Spleen (tissue), 11 donors: ENCODE data around the gene OR8B4. TPM values are rescaled to one million over a fixed set of nuclear protein-coding genes. Genes with fewer than 3 reads are reported as not detected.

ENCODE experiments used
- DNase-seq: peaks from one replicate; pipeline ENCODE4 v3.0.0-alpha.2; 2020
- H3K27ac ChIP-seq, 8 donors: fragments of 200-600 bp; sonication (generic) in 7 of 8; 1 replicate in 4 of 8; 2 replicates in 4 of 8; pipeline versions ENCODE4 v1.5.0 to v1.8.0; 2016 to 2021; ENCODE audit warnings: inconsistent platforms in 4 of 8, mild to moderate bottlenecking in 4 of 8, moderate library complexity in 1 of 8
- H3K27me3 ChIP-seq, 7 donors: fragments of 200-600 bp; sonication (generic) in 6 of 7; replicated peaks in 1 of 7; 1 replicate in 4 of 7; 2 replicates in 3 of 7; pipeline versions ENCODE4 v1.5.0 to v1.8.0; 2016 to 2021; ENCODE audit warnings: inconsistent platforms in 3 of 7, mild to moderate bottlenecking in 1 of 7
- H3K36me3 ChIP-seq, 6 donors: fragments of 200-600 bp; sonication (generic) in 5 of 6; 1 replicate in 4 of 6; 2 replicates in 2 of 6; pipeline versions ENCODE4 v1.5.0 to v1.8.0; 2016 to 2021; ENCODE audit warnings: inconsistent platforms in 2 of 6
- H3K4me1 ChIP-seq, 6 donors: fragments of 200-600 bp; sonication (generic) in 5 of 6; 1 replicate in 3 of 6; 2 replicates in 3 of 6; pipeline versions ENCODE4 v1.5.0 to v1.8.0; 2016 to 2021; ENCODE audit warnings: inconsistent platforms in 3 of 6
- H3K4me3 ChIP-seq, 8 donors: fragments of 200-600 bp; sonication (generic) in 7 of 8; 1 replicate in 4 of 8; 2 replicates in 4 of 8; pipeline versions ENCODE4 v1.5.0 to v1.8.0; 2016 to 2021; ENCODE audit warnings: inconsistent platforms in 4 of 8, mild to moderate bottlenecking in 4 of 8, moderate library complexity in 2 of 8
- H3K9me3 ChIP-seq, 8 donors: fragments of 200-600 bp; sonication (generic) in 7 of 8; 1 replicate in 4 of 8; 2 replicates in 4 of 8; pipeline versions ENCODE4 v1.5.0 to v1.8.0; 2016 to 2021; ENCODE audit warnings: inconsistent platforms in 4 of 8
- POLR2A ChIP-seq, 3 donors: fragments of 450-650 bp; IDR thresholded peaks; one replicate each; pipeline ENCODE4 v1.5.1; 2017; ENCODE audit warnings: antibody characterized with exemption in 3 of 3, mild to moderate bottlenecking in 1 of 3
- POLR2AphosphoS5 ChIP-seq, 3 donors: sonication (generic); formaldehyde crosslinking; IDR thresholded peaks; one replicate each; pipeline ENCODE4 v1.5.1; 2017; ENCODE audit warnings: antibody characterized with exemption in 3 of 3
- WGBS, 5 donors: extraction: QIAGEN DNeasy Blood & Tissue Kit in 3 of 5; methylation state at CpG; one replicate each; pipeline versions ENCODE4 v1.1.5 to v1.1.7; 2013 to 2018; 5-methylcytosine and 5-hydroxymethylcytosine counted together
- intact Hi-C: fragments of 100-400 bp; cut with DNase I; formaldehyde crosslinking; loops from one replicate; pipeline ENCODE4 v1.15.0; 2023; ENCODE audit warnings: low total_unique reads
- polyA plus RNA-seq, 3 donors: library from polyadenylated mRNA; stranded (reverse); fragments of 200-250 nt; gene quantifications; one replicate each; pipeline ENCODE4 v1.2.1, GENCODE V29; 2013
- total RNA-seq, 7 donors: library from RNA; depleted of rRNA in 3 of 7; stranded (reverse); fragments of >200 nt in 3 of 7; fragmentation: NEBNext Ultra II Directional in 4 of 7; extraction: Animal tissue kit (Norgen Biotek cat#: 25700) in 4 of 7; gene quantifications; one replicate each; pipeline versions ENCODE4 v1.1.0 to v1.2.1, GENCODE V29; 2016 to 2021
- TF ChIP-seq, protein P1 (sequence below), 11 experiments: fragments of 200-600 bp in 7 of 11; fragments of 450-650 bp in 4 of 11; sonication (generic) in 4 of 11; IDR thresholded peaks in 8 of 11; conservative IDR thresholded peaks in 3 of 11; 1 replicate in 7 of 11; 2 replicates in 4 of 11; pipeline versions ENCODE4 v1.4.0 to v1.8.0; 2016 to 2021; ENCODE audit warnings: antibody characterized with exemption in 11 of 11, inconsistent platforms in 4 of 11, mild to moderate bottlenecking in 1 of 11
- donor health status: healthy with polysubstance abuse.
- donor health status: DM: no; HTN: no; CAD: no; lungs with moderate emphysema.
- donor health status: DM: no; HTN: no; CAD: no.
- donor health status: Bipolar disorder and iron deficiency.
- donor health status: healthy.
- donor health status: DM: no; HTN: no; CAD: no.
- donor health status: DM: yes; HTN: yes; CAD: no.

OR8B4 gene
- total and polyA plus RNA-seq, 10 donors, result not detected

DNA sequence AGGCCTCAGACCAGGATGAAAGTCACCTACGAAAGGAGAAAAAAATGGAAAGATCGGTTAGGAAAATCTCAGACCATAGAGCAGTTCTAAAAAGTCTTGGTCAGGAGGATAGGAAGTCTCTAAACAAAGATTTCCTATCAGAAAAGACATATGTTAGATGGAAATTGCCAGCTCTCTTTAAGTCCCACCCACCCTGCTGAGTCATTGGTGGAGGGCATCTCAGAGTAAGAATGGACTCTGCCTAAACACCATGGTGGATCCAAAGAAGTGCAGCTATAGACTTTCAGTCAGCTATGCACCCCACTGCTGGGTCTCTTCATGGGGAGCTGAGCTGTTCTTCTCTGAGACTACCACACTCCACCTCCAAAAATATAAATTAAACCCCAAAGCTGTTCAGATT is 44.1 kb downstream of the OR8B4 start:
- Histone ChIP-seq H3K4me1 (no peaks in the 10 kb centered on the region), H3K27me3 (no peaks in the 10 kb centered on the region), H3K36me3 (no peaks in the 10 kb centered on the region), H3K9me3 (no peaks in the 10 kb centered on the region), H3K27ac (no peak overlapping the region), H3K4me3 (no peak overlapping the region)
- TF ChIP-seq POLR2A (IDR thresholded peaks at IDR 0.05) (no peak), POLR2AphosphoS5 (IDR thresholded peaks at IDR 0.05) (no peak)
- TF ChIP-seq, protein P1, sequence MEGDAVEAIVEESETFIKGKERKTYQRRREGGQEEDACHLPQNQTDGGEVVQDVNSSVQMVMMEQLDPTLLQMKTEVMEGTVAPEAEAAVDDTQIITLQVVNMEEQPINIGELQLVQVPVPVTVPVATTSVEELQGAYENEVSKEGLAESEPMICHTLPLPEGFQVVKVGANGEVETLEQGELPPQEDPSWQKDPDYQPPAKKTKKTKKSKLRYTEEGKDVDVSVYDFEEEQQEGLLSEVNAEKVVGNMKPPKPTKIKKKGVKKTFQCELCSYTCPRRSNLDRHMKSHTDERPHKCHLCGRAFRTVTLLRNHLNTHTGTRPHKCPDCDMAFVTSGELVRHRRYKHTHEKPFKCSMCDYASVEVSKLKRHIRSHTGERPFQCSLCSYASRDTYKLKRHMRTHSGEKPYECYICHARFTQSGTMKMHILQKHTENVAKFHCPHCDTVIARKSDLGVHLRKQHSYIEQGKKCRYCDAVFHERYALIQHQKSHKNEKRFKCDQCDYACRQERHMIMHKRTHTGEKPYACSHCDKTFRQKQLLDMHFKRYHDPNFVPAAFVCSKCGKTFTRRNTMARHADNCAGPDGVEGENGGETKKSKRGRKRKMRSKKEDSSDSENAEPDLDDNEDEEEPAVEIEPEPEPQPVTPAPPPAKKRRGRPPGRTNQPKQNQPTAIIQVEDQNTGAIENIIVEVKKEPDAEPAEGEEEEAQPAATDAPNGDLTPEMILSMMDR (IDR thresholded peaks at IDR 0.05 in 8 of 11, conservative IDR thresholded peaks at IDR 0.05 in 3 of 11), result no peak
- DNase-seq, result no peak
- 86 to 96% (median 94%) methylated on average over 2 of the region's 2 CpGs for WGBS, 5 donors
- intact Hi-C loops, result no loop called here

DNA sequence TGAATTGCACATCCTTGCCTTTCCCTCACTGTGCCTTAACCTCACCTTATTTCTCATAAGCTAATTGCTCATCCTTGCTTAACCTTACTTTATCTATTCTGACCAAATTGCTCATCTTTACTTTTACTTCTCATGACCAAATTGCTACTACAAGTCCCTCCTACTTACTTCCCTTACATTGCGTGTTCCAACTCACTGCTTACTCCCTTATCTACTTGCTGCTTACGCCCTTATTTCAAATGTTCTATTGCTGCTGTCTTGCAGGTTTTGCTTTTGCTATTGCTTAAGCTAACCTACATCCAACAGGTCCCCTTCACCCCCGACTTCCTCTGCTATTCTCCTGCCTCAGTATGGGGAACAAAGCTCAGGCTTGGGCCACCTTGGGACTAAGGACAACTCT is 48.4 kb downstream of the OR8B4 start:
- WGBS, 5 donors, result 62 to 89% (median 80%) methylated on average over 3 of the region's 3 CpGs
- intact Hi-C loops, result no loop called here
- Histone ChIP-seq H3K4me3 (no peak overlapping the region), H3K4me1 (no peaks in the 10 kb centered on the region), H3K36me3 (no peaks in the 10 kb centered on the region), H3K27ac (no peak overlapping the region), H3K9me3 (no peaks in the 10 kb centered on the region), H3K27me3 (no peaks in the 10 kb centered on the region)
- TF ChIP-seq POLR2AphosphoS5 (IDR thresholded peaks at IDR 0.05) (no peak), POLR2A (IDR thresholded peaks at IDR 0.05) (no peak)
- TF ChIP-seq, protein P1 (IDR thresholded peaks at IDR 0.05 in 8 of 11, conservative IDR thresholded peaks at IDR 0.05 in 3 of 11), result no peak
- DNase-seq, result no peak

Other genes starting within 250 kb of the OR8B4 start
- gene OR10D3, start 241.5 kb downstream of the OR8B4 start, total RNA-seq, result not detected
- gene OR10D3, start 241.5 kb downstream of the OR8B4 start, polyA plus RNA-seq, result not detected
- not detected for gene OR8G1, start 183.8 kb downstream of the OR8B4 start, total RNA-seq
- gene OR8G1, start 183.8 kb downstream of the OR8B4 start, polyA plus RNA-seq, result not detected
- gene OR8G5, start 168.5 kb downstream of the OR8B4 start, total RNA-seq, result not detected
- gene OR8G5, start 168.5 kb downstream of the OR8B4 start, polyA plus RNA-seq, result not detected
- gene OR8D1, start 110.9 kb downstream of the OR8B4 start, total RNA-seq, result not detected
- gene OR8D1, start 110.9 kb downstream of the OR8B4 start, polyA plus RNA-seq, result not detected
- not detected for gene OR8D2, start 104.7 kb downstream of the OR8B4 start, total RNA-seq
- not detected for gene OR8D2, start 104.7 kb downstream of the OR8B4 start, polyA plus RNA-seq
- not detected for gene OR8B2, start 40.4 kb downstream of the OR8B4 start, total RNA-seq
- gene OR8B2, start 40.4 kb downstream of the OR8B4 start, polyA plus RNA-seq, result not detected
- not detected for gene OR8B3, start 25.8 kb downstream of the OR8B4 start, total RNA-seq
- not detected for gene OR8B3, start 25.8 kb downstream of the OR8B4 start, polyA plus RNA-seq
- gene OR8B8, start 20.8 kb upstream of the OR8B4 start, total RNA-seq, result not detected
- not detected for gene OR8B8, start 20.8 kb upstream of the OR8B4 start, polyA plus RNA-seq
- not detected for gene OR8B12, start 118.8 kb upstream of the OR8B4 start, total RNA-seq
- not detected for gene OR8B12, start 118.8 kb upstream of the OR8B4 start, polyA plus RNA-seq
- gene OR8A1, start 145.1 kb upstream of the OR8B4 start, total RNA-seq, result not detected
- not detected for gene OR8A1, start 145.1 kb upstream of the OR8B4 start, polyA plus RNA-seq
- gene PANX3, start 186.6 kb upstream of the OR8B4 start, total RNA-seq, result not detected
- gene PANX3, start 186.6 kb upstream of the OR8B4 start, polyA plus RNA-seq, result not detected
- gene TBRG1, start 198.0 kb upstream of the OR8B4 start, total RNA-seq, result 10 to 100 TPM; 37.4 to 65.0 (median 47.5) TPM
- 10 to 100 TPM; 23.3 to 51.5 (median 33.6) TPM for gene TBRG1, start 198.0 kb upstream of the OR8B4 start, polyA plus RNA-seq
- gene SIAE, start 248.9 kb upstream of the OR8B4 start, total RNA-seq, result 10 to 100 TPM in 6 of 7 donors, 1 to 10 TPM in 1; 8.9 to 15.3 (median 14.0) TPM
- gene SIAE, start 248.9 kb upstream of the OR8B4 start, polyA plus RNA-seq, result 1 to 10 TPM; 4.7 to 6.5 (median 5.9) TPM
- gene SPA17, start 249.0 kb upstream of the OR8B4 start, total RNA-seq, result 1 to 10 TPM in 5 of 7 donors, under 1 TPM in 2; 0.34 to 2.6 (median 1.6) TPM
- gene SPA17, start 249.0 kb upstream of the OR8B4 start, polyA plus RNA-seq, result 1 to 10 TPM; 2.6 to 4.8 (median 3.6) TPM